ENCODE data around the gene SLC22A3.

Gene SLC22A3

DNA sequence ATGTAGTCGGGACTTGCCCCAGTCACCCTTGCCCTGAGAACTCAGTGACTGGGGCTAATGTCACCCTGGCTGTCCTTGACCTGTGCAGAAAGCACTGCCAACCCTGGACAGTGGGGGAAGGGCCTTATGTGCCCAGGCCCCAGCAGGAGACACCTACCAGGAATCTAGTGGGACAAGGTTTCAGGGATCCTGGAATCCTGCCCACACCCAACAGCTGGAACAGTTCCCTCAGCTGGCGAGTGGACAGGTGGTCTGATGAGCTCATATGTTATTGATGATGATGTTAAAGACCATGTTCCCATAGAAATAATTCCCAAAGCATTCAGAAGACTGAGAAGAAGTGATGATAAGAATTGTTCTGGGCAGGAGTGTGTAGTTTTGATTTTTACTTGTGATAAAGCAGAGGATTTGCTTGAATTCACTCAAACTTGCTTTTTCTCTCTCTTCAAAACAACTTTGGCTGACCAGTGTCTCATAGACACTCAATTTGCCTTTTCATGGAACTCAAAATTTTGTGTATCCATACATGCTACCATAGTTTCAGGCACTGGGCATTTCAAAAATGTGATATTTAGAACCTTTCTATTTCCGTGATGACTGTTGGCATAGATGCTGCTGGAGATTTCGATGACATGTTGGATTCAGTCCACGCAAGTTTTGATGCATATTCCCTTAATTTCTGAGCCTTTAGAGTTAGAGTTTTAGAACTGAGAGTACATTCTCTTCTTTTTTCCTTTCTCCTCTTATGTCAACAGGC, 79.3 kb downstream of the SLC22A3 start:
- no peaks in the 10 kb centered on the region for H3F3A ChIP-seq (ENCODE audit: control insufficient read depth, insufficient read depth)
- TF ChIP-seq EZH2phosphoT487 (IDR thresholded peaks at IDR 0.05; ENCODE audit: borderline replicate concordance, low read length) (no peak), CTCF (IDR thresholded peaks at IDR 0.05; ENCODE audit: low read depth, low read length, poor library complexity, severe bottlenecking) (no peak)
- H3K79me2 ChIP-seq (ENCODE audit: control insufficient read depth, low read length): no peaks in the 10 kb centered on the region
- H3K9me2 ChIP-seq (replicated peaks; ENCODE audit: control insufficient read depth, low read length): no peaks in the 10 kb centered on the region
- no peaks in the 10 kb centered on the region for H3K27me3 ChIP-seq (ENCODE audit: control insufficient read depth, low read length)
- no peaks in the 10 kb centered on the region for H3K9me3 ChIP-seq (ENCODE audit: control insufficient read depth, insufficient read depth, low read length)
- H3K27ac ChIP-seq (ENCODE audit: low read depth, low read length): no peak overlapping the region
- no peaks in the 10 kb centered on the region for H4K20me1 ChIP-seq (ENCODE audit: control insufficient read depth, insufficient read depth, low read depth, low read length)
- H3K4me2 ChIP-seq (ENCODE audit: low read length): no peak overlapping the region
- H3K4me3 ChIP-seq (ENCODE audit: low read length): no peak overlapping the region
- no peaks in the 10 kb centered on the region for H3K4me1 ChIP-seq (ENCODE audit: control insufficient read depth, low read length)
- H3K36me3 ChIP-seq (ENCODE audit: control insufficient read depth, low read length): no peaks in the 10 kb centered on the region

- no peak for TF ChIP-seq EZH2phosphoT487 (IDR thresholded peaks at IDR 0.05; ENCODE audit: borderline replicate concordance, low read length)
- no peak for TF ChIP-seq CTCF (IDR thresholded peaks at IDR 0.05; ENCODE audit: low read depth, low read length, poor library complexity, severe bottlenecking)
- Histone ChIP-seq H3K36me3 (ENCODE audit: control insufficient read depth, low read length) (no peaks in the 10 kb centered on the region), H3K27me3 (ENCODE audit: control insufficient read depth, low read length) (no peaks in the 10 kb centered on the region), H3K4me3 (ENCODE audit: low read length) (no peak overlapping the region), H3K9me3 (ENCODE audit: control insufficient read depth, insufficient read depth, low read length) (no peaks in the 10 kb centered on the region), H3F3A (ENCODE audit: control insufficient read depth, insufficient read depth) (no peaks in the 10 kb centered on the region), H3K4me2 (ENCODE audit: low read length) (no peak overlapping the region), H3K4me1 (ENCODE audit: control insufficient read depth, low read length) (no peaks in the 10 kb centered on the region), H3K79me2 (ENCODE audit: control insufficient read depth, low read length) (no peaks in the 10 kb centered on the region), H3K27ac (ENCODE audit: low read depth, low read length) (no peak overlapping the region), H3K9me2 (replicated peaks; ENCODE audit: control insufficient read depth, low read length) (no peaks in the 10 kb centered on the region), H4K20me1 (ENCODE audit: control insufficient read depth, insufficient read depth, low read depth, low read length) (no peaks in the 10 kb centered on the region)
Measured at GRCh38 chr6:160428069-160428430, 79.9 kb downstream of the SLC22A3 start.

GRCh38 chr6:160428818-160429619, 80.8 kb downstream of the SLC22A3 start:
- Histone ChIP-seq H3K36me3 (ENCODE audit: control insufficient read depth, low read length) (no peaks in the 10 kb centered on the region), H3K9me3 (ENCODE audit: control insufficient read depth, insufficient read depth, low read length) (no peaks in the 10 kb centered on the region), H3K27me3 (ENCODE audit: control insufficient read depth, low read length) (no peaks in the 10 kb centered on the region), H3K27ac (ENCODE audit: low read depth, low read length) (no peak overlapping the region), H4K20me1 (ENCODE audit: control insufficient read depth, insufficient read depth, low read depth, low read length) (no peaks in the 10 kb centered on the region), H3K4me1 (ENCODE audit: control insufficient read depth, low read length) (no peaks in the 10 kb centered on the region), H3K9me2 (replicated peaks; ENCODE audit: control insufficient read depth, low read length) (no peaks in the 10 kb centered on the region), H3K4me3 (ENCODE audit: low read length) (no peak overlapping the region), H3F3A (ENCODE audit: control insufficient read depth, insufficient read depth) (no peaks in the 10 kb centered on the region), H3K79me2 (ENCODE audit: control insufficient read depth, low read length) (no peaks in the 10 kb centered on the region), H3K4me2 (ENCODE audit: low read length) (no peak overlapping the region)
- no peak for TF ChIP-seq EZH2phosphoT487 (IDR thresholded peaks at IDR 0.05; ENCODE audit: borderline replicate concordance, low read length)

GRCh38 chr6:160429620-160429895, 81.4 kb downstream of the SLC22A3 start:
- no peaks in the 10 kb centered on the region for H3K79me2 ChIP-seq (ENCODE audit: control insufficient read depth, low read length)
- H3K27ac ChIP-seq (ENCODE audit: low read depth, low read length): no peak overlapping the region
- no peaks in the 10 kb centered on the region for H3K27me3 ChIP-seq (ENCODE audit: control insufficient read depth, low read length)
- H3F3A ChIP-seq (ENCODE audit: control insufficient read depth, insufficient read depth): no peaks in the 10 kb centered on the region
- no peaks in the 10 kb centered on the region for H3K9me3 ChIP-seq (ENCODE audit: control insufficient read depth, insufficient read depth, low read length)
- TF ChIP-seq CTCF (IDR thresholded peaks at IDR 0.05; ENCODE audit: low read depth, low read length, poor library complexity, severe bottlenecking) (no peak), EZH2phosphoT487 (IDR thresholded peaks at IDR 0.05; ENCODE audit: borderline replicate concordance, low read length) (no peak)
- no peak overlapping the region for H3K4me3 ChIP-seq (ENCODE audit: low read length)
- H3K4me2 ChIP-seq (ENCODE audit: low read length): no peak overlapping the region
- no peaks in the 10 kb centered on the region for H4K20me1 ChIP-seq (ENCODE audit: control insufficient read depth, insufficient read depth, low read depth, low read length)
- H3K4me1 ChIP-seq (ENCODE audit: control insufficient read depth, low read length): no peaks in the 10 kb centered on the region
- no peaks in the 10 kb centered on the region for H3K9me2 ChIP-seq (replicated peaks; ENCODE audit: control insufficient read depth, low read length)
- no peaks in the 10 kb centered on the region for H3K36me3 ChIP-seq (ENCODE audit: control insufficient read depth, low read length)
